Smooth muscle cell (in vitro differentiated cells): ENCODE measurements around the gene ZBTB7C. TPM values are rescaled to one million over a fixed set of nuclear protein-coding genes. Genes with fewer than 3 reads are reported as not detected.

ENCODE experiments used
- DNase-seq: peaks from one replicate; lab custom pipeline; 2025; ENCODE audit not compliant: unreplicated experiment; lab: John Stamatoyannopoulos, UW
- H2AFZ ChIP-seq: fragments of 200-600 bp; sonication (generic); 2 replicates; pipeline ENCODE4 v1.6.0; 2016; ENCODE audit warnings: antibody characterized with exemption, low read depth, mild to moderate bottlenecking
- H3F3A ChIP-seq: fragments of 200-600 bp; sonication (generic); 2 replicates; pipeline ENCODE4 v1.6.0; 2017; ENCODE audit warnings: antibody characterized with exemption, low read depth
- H3K27ac ChIP-seq: fragments of 200-600 bp; sonication (generic); 2 replicates; pipeline ENCODE4 v1.5.1; 2016; ENCODE audit warnings: low read depth, mild to moderate bottlenecking
- H3K27me3 ChIP-seq: fragments of 200-600 bp; sonication (generic); 2 replicates; pipeline ENCODE4 v1.6.1; 2016; ENCODE audit warnings: low read depth, mild to moderate bottlenecking
- H3K36me3 ChIP-seq: fragments of 200-600 bp; sonication (generic); 2 replicates; pipeline ENCODE4 v1.5.1; 2016; ENCODE audit warnings: low read depth
- H3K4me1 ChIP-seq: fragments of 200-600 bp; sonication (generic); 2 replicates; pipeline ENCODE4 v1.5.1; 2016; ENCODE audit warnings: low read depth
- H3K4me2 ChIP-seq: fragments of 200-600 bp; sonication (generic); 2 replicates; pipeline ENCODE4 v1.6.0; 2016; ENCODE audit warnings: mild to moderate bottlenecking
- H3K4me3 ChIP-seq: fragments of 200-600 bp; sonication (generic); 2 replicates; pipeline ENCODE4 v1.5.1; 2016; ENCODE audit warnings: mild to moderate bottlenecking
- H3K79me2 ChIP-seq: fragments of 200-600 bp; sonication (generic); 2 replicates; pipeline ENCODE4 v1.6.0; 2016; ENCODE audit warnings: low read depth, mild to moderate bottlenecking
- H3K9ac ChIP-seq: fragments of 200-600 bp; sonication (generic); 2 replicates; pipeline ENCODE4 v1.6.0; 2016; ENCODE audit warnings: low read depth
- H3K9me3 ChIP-seq: fragments of 200-600 bp; sonication (generic); replicated peaks from 2 replicates; pipeline ENCODE4 v1.5.1; 2016; ENCODE audit warnings: low read depth
- H4K20me1 ChIP-seq: fragments of 200-600 bp; sonication (generic); 2 replicates; pipeline ENCODE4 v1.6.0; 2016; ENCODE audit warnings: low read depth
- WGBS: methylation state at CpG from one replicate; pipeline ENCODE4 v1.1.7; 2016; ENCODE audit warnings: low lambda C conversion rate; 5-methylcytosine and 5-hydroxymethylcytosine counted together
- polyA plus RNA-seq: library from polyadenylated mRNA; unstranded; fragments of >200 nt; fragmentation: Nextera tagmentation; extraction: Ambion mirVana; gene quantifications from 2 replicates; pipeline ENCODE4 v1.2.1, GENCODE V29; 2016
- total RNA-seq: library from RNA; depleted of rRNA; stranded (reverse); fragments of >200 nt; gene quantifications from 2 replicates; pipeline ENCODE4 v1.2.3, GENCODE V29; 2014
- TF ChIP-seq, protein P1 (sequence below): fragments of 200-600 bp; sonication (generic); IDR thresholded peaks from 2 replicates; pipeline ENCODE4 v1.5.1; 2017; ENCODE audit warnings: borderline replicate concordance, mild to moderate bottlenecking, antibody characterized with exemption; ENCODE audit not compliant: insufficient read depth, poor library complexity, severe bottlenecking

ZBTB7C gene
- total and polyA plus RNA-seq, 2 experiments from 2014 or later = 0.48 to 0.63 TPM

DNA sequence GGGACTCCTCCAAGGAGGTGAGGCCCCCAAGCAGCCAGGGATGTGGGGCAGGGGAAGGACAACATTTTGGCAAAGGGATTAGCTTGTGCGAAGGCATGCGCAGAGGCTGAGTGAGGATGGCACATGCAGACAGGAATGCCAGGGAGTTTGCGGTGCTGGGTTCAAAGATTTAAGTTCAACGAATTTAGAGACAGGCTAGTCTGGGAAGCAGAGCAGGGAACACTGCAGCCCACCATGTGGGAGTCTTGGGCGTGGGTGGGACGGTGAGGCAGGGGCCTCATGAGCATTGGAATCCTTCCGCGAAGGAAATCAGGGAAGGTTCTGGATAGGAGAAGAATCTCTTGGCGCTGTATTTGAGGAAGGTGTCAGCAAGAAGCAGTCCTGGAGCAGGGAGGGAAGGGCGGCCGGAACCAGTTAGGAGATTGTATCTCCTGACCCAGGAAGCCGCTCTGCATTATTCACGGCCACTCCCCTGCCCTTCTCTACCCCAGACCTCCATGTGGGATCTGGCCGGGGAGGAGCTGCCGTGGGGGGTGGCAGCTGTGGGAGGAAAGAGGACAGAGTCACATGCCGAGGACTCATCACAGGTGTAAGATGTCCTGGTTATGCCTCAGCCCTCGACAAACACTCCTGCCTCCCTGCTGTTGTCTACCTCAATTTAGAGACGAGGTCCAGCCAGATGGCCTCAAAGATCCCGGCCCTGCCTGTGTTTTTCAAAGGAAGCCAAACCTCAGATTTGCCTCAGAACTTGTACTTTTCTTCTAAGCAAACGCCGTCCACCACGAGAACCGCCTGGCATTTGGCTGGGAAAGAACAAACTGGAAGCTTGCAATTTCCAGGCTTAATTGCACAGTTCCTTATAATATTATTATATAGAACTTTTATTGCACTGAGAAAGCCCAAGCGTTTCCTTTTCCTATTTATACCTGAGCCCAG, 355.0 kb downstream of the ZBTB7C start:
- DNase-seq = no peak
- no peak overlapping the region for H3K4me3 ChIP-seq
- TF ChIP-seq, protein P1, sequence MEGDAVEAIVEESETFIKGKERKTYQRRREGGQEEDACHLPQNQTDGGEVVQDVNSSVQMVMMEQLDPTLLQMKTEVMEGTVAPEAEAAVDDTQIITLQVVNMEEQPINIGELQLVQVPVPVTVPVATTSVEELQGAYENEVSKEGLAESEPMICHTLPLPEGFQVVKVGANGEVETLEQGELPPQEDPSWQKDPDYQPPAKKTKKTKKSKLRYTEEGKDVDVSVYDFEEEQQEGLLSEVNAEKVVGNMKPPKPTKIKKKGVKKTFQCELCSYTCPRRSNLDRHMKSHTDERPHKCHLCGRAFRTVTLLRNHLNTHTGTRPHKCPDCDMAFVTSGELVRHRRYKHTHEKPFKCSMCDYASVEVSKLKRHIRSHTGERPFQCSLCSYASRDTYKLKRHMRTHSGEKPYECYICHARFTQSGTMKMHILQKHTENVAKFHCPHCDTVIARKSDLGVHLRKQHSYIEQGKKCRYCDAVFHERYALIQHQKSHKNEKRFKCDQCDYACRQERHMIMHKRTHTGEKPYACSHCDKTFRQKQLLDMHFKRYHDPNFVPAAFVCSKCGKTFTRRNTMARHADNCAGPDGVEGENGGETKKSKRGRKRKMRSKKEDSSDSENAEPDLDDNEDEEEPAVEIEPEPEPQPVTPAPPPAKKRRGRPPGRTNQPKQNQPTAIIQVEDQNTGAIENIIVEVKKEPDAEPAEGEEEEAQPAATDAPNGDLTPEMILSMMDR = no peak
- H3K9me3 ChIP-seq = no peaks in the 10 kb centered on the region
- no peaks in the 10 kb centered on the region for H3K79me2 ChIP-seq
- peaks cover 8% of the 10 kb centered on the region for H3K27me3 ChIP-seq
- H3K4me1 ChIP-seq = peaks cover 5% of the 10 kb centered on the region
- no peak overlapping the region for H3K9ac ChIP-seq
- H3K36me3 ChIP-seq = no peaks in the 10 kb centered on the region
- H3K4me2 ChIP-seq = no peak overlapping the region
- H2AFZ ChIP-seq = no peak overlapping the region
- no peaks in the 10 kb centered on the region for H4K20me1 ChIP-seq
- 71% methylated on average over 24 of the region's 24 CpGs for WGBS
- no peak overlapping the region for H3K27ac ChIP-seq
- no peaks in the 10 kb centered on the region for H3F3A ChIP-seq

GRCh38 chr18:48052842-48053241, 356.3 kb downstream of the ZBTB7C start:
- no peaks in the 10 kb centered on the region for H4K20me1 ChIP-seq
- H3K27ac ChIP-seq = no peak overlapping the region
- TF ChIP-seq, protein P1 = no peak
- no peak overlapping the region for H2AFZ ChIP-seq
- 94% methylated on average over 7 of the region's 7 CpGs for WGBS
- H3K9me3 ChIP-seq = no peaks in the 10 kb centered on the region
- no peaks in the 10 kb centered on the region for H3F3A ChIP-seq
- H3K9ac ChIP-seq = no peak overlapping the region
- no peaks in the 10 kb centered on the region for H3K4me1 ChIP-seq
- H3K4me2 ChIP-seq = no peak overlapping the region
- H3K79me2 ChIP-seq = no peaks in the 10 kb centered on the region
- no peak overlapping the region for H3K4me3 ChIP-seq
- DNase-seq = no peak
- H3K36me3 ChIP-seq = no peaks in the 10 kb centered on the region
- H3K27me3 ChIP-seq = peaks cover 10% of the 10 kb centered on the region

GRCh38 chr18:48051945-48052840, 357.0 kb downstream of the ZBTB7C start:
- no peaks in the 10 kb centered on the region for H3K79me2 ChIP-seq
- H3K4me2 ChIP-seq = no peak overlapping the region
- H3K9ac ChIP-seq = no peak overlapping the region
- no peaks in the 10 kb centered on the region for H3K4me1 ChIP-seq
- H3K27me3 ChIP-seq = peaks cover 13% of the 10 kb centered on the region
- no peak overlapping the region for H3K4me3 ChIP-seq
- H2AFZ ChIP-seq = no peak overlapping the region
- no peaks in the 10 kb centered on the region for H4K20me1 ChIP-seq
- H3K9me3 ChIP-seq = no peaks in the 10 kb centered on the region
- TF ChIP-seq, protein P1 = no peak
- no peak for DNase-seq
- H3K27ac ChIP-seq = no peak overlapping the region
- 92% methylated on average over 8 of the region's 8 CpGs for WGBS
- no peaks in the 10 kb centered on the region for H3K36me3 ChIP-seq
- H3F3A ChIP-seq = no peaks in the 10 kb centered on the region
